ENCODE data around the gene PGD.

- TF ChIP-seq POLR2AphosphoS5 (IDR thresholded peaks at IDR 0.05; ENCODE audit: insufficient read depth in 1 of 2, low read depth in 1 of 2) (no peak), CTCF (IDR thresholded peaks at IDR 0.05) (no peak)
Observed at GRCh38 chr1:10387677-10388386, 11.0 kb upstream of the PGD start.

Data from vagina (tissue), 2 donors.